HUES6 (cell line): ENCODE measurements around the gene ZNF268.

ENCODE experiments used
- H3K27ac ChIP-seq: 2 replicates; pipeline ENCODE4 v1.7.0; 2013; ENCODE audit warnings: low read depth, mild to moderate bottlenecking, low read length, inconsistent platforms
- H3K27me3 ChIP-seq: 2 replicates; pipeline ENCODE4 v1.6.1; 2013; ENCODE audit warnings: low read length; ENCODE audit not compliant: control insufficient read depth, insufficient read depth
- H3K36me3 ChIP-seq: 2 replicates; pipeline ENCODE4 v1.6.1; 2013; ENCODE audit warnings: low read length; ENCODE audit not compliant: control insufficient read depth, insufficient read depth
- H3K4me1 ChIP-seq: 2 replicates; pipeline ENCODE4 v1.6.1; 2013; ENCODE audit warnings: low read length; ENCODE audit not compliant: control insufficient read depth, insufficient read depth
- H3K4me3 ChIP-seq: 2 replicates; pipeline ENCODE4 v1.5.1; 2013; ENCODE audit warnings: low read depth, low read length
- H3K9ac ChIP-seq: one replicate; pipeline ENCODE4 v1.6.1; 2013; ENCODE audit warnings: mild to moderate bottlenecking, low read length
- H3K9me3 ChIP-seq: 2 replicates; pipeline ENCODE4 v1.6.1; 2013; ENCODE audit warnings: low read depth, low read length; ENCODE audit not compliant: control insufficient read depth, insufficient read depth

Gene ZNF268

DNA sequence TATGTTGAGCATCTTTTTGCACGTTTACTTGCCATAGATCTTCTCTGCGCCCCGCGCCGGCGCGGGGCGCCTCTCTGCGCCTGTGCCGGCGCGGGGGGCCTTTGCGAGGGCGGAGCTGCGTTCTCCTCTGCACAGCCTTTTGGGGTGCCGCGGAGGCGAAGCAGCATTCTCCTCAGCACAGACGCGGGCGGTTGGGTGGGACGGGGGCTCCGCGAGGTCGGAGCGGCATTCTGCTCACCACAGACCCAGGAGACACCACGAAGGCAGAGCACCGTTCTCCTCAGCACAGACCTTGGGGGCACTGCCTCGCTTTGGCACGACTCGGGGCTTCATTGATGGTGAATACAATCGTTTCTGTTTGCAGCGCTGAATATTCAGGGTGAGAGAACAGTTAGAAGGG is 82.9 kb downstream of the ZNF268 start:
- Histone ChIP-seq H3K27ac (no peak overlapping the region), H3K4me1 (no peaks in the 10 kb centered on the region), H3K4me3 (no peak overlapping the region), H3K27me3 (no peaks in the 10 kb centered on the region), H3K9ac (no peak overlapping the region), H3K9me3 (peaks cover 17% of the 10 kb centered on the region), H3K36me3 (no peaks in the 10 kb centered on the region)
